AG04450 (cell line): ENCODE data around the gene COL9A1. TPM values are rescaled to one million over a fixed set of nuclear protein-coding genes. Genes with fewer than 3 reads are reported as not detected.

Experiments used
- CTCF ChIA-PET: fragments of 300-600, 350-600 bp; formaldehyde crosslinking; extraction: SDS; loops from one replicate; lab custom pipeline; 2022; ENCODE audit warnings: antibody characterized with exemption, inconsistent platforms; lab: Charles Lee
- POLR2A ChIA-PET: fragments of 350-600 bp; formaldehyde crosslinking; extraction: SDS; loops from one replicate; lab custom pipeline; 2021; ENCODE audit warnings: antibody characterized with exemption, inconsistent platforms; lab: Yijun Ruan, JAX
- DNase-seq: peaks from one replicate; pipeline ENCODE4 v3.0.0-alpha.2; 2011; ENCODE audit warnings: low read depth, low spot score
- H3K27ac ChIP-seq: one replicate; pipeline ENCODE4 v1.5.1; 2012; ENCODE audit warnings: low read depth, low read length, control low read depth
- H3K27me3 ChIP-seq: one replicate; pipeline ENCODE4 v1.6.0; 2012; ENCODE audit warnings: low read length; ENCODE audit not compliant: control insufficient read depth, insufficient read depth
- H3K4me3 ChIP-seq: 2 replicates; pipeline ENCODE4 v1.5.1; 2011; ENCODE audit warnings: mild to moderate bottlenecking, low read depth, low read length, control low read depth
- H3K9me3 ChIP-seq: 2 replicates; pipeline ENCODE4 v1.5.1; 2012; ENCODE audit warnings: low read length; ENCODE audit not compliant: control insufficient read depth, insufficient read depth
- CTCF ChIP-seq: IDR thresholded peaks from 2 replicates; pipeline ENCODE4 v1.5.1; 2011; ENCODE audit warnings: low read depth, low read length, control low read depth, inconsistent platforms
- polyA plus RNA-seq: library from polyadenylated mRNA; depleted of rRNA; stranded (reverse); fragments of >200 nt; gene quantifications from 2 replicates; pipeline ENCODE4 v1.2.3, GENCODE V29; 2011

COL9A1 gene
- polyA plus RNA-seq, 1 experiment, result not detected

GRCh38 chr6:70282919-70283461 lies 19.9 kb downstream of the COL9A1 start:
- CTCF ChIA-PET, result no interaction called here

GRCh38 chr6:70282312-70282918 lies 20.5 kb downstream of the COL9A1 start:
- ChIA-PET POLR2A (no interaction called here), CTCF (no interaction called here)
- no peak for DNase-seq
- Histone ChIP-seq H3K27ac (no peak overlapping the region), H3K9me3 (no peaks in the 10 kb centered on the region; the same call in 1 of the 2 replicates), H3K4me3 (no peak overlapping the region), H3K27me3 (peaks cover 14% of the 10 kb centered on the region)
- TF ChIP-seq CTCF, result no peak

More at GRCh38 chr6:70282919-70283461, 19.9 kb downstream of the COL9A1 start:
- POLR2A ChIA-PET, result no interaction called here
- Histone ChIP-seq H3K4me3 (no peak overlapping the region), H3K9me3 (no peaks in the 10 kb centered on the region; the same call in 1 of the 2 replicates), H3K27ac (no peak overlapping the region), H3K27me3 (peaks cover 14% of the 10 kb centered on the region)
- TF ChIP-seq CTCF, result no peak
- no peak for DNase-seq

- CTCF ChIA-PET, result no interaction called here
- no peak for TF ChIP-seq CTCF
- POLR2A ChIA-PET, result no interaction called here
- no peak for DNase-seq
- peaks cover 14% of the 10 kb centered on the region for H3K27me3 ChIP-seq
- no peaks in the 10 kb centered on the region; the same call in 1 of the 2 replicates for H3K9me3 ChIP-seq
- no peak overlapping the region for H3K27ac ChIP-seq
- no peak overlapping the region for H3K4me3 ChIP-seq
Observed at GRCh38 chr6:70281923-70282311, 21.0 kb downstream of the COL9A1 start.

DNA sequence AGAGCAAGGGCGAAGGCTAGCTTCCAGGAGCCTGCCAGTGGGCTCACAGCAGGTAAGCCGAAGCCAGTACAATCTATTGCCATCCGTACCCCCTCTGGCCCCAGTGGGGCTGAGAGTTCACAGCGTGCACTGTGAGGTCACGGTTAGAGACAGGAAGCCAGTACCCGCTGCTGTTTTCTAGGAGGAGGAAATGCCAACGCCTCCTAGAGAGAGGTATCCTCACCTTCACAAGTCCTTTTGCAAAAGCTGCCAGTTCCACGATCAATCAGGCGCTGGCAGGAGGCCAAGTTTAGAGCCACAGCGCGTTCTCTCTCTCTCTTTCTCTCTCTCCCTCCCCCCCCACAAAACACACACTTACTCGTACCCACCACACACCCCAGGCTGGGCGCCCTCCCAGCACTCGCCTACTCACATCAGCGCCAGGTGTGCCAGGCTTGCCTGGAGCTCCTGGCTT lies 22.5 kb downstream of the COL9A1 start:
- CTCF ChIA-PET, result no interaction called here
- POLR2A ChIA-PET, result no interaction called here
- no peak for TF ChIP-seq CTCF
- H3K4me3 ChIP-seq, result no peak overlapping the region
- no peak overlapping the region for H3K27ac ChIP-seq
- DNase-seq, result no peak
- peaks cover 14% of the 10 kb centered on the region for H3K27me3 ChIP-seq
- no peaks in the 10 kb centered on the region; the same call in 1 of the 2 replicates for H3K9me3 ChIP-seq

DNA sequence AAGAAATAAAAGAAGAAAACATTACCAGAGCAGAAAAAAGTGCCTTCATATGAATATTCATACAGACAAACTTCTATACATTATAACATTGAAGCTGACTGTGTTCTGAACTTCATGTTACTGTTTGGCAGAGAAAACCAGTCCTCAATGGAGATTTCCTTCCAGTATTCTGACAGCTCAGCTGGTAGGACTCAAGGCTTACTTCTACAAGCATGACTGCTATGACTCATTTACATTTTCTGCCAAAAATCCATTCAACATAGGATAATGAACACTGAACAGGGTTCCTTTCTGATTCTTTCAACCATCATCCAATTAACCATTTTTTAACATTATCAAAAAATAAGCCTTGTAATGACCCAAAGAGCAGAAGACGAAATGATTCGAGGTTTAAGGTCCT lies 25.4 kb downstream of the COL9A1 start:
- ChIA-PET POLR2A (no interaction called here), CTCF (interaction anchor here (0.6 to 1.3 kb wide), 2 partner anchors 92 to 544 kb away, joined by 3 to 4 read pairs; no protein-coding TSS in a partner anchor)
- H3K9me3 ChIP-seq, result no peaks in the 10 kb centered on the region; the same call in 1 of the 2 replicates
- DNase-seq, result no peak
- H3K27ac ChIP-seq, result no peak overlapping the region
- H3K4me3 ChIP-seq, result no peak overlapping the region
- H3K27me3 ChIP-seq, result peaks cover 3% of the 10 kb centered on the region
- no peak for TF ChIP-seq CTCF
